Gastrocnemius medialis (tissue), 4 donors: Measurements from ENCODE around the gene DIPK1C. TPM values are rescaled to one million over a fixed set of nuclear protein-coding genes. Genes with fewer than 3 reads are reported as not detected.

ENCODE experiments used
- ATAC-seq, 2 donors: fragments of 150-250 bp; one replicate each; pipeline ENCODE4 v1.9.1; 2016
- DNase-seq, 2 donors: peaks; one replicate each; pipeline ENCODE4 v3.0.0-alpha.2; 2019
- H3K27ac ChIP-seq, 4 donors: fragments of 200-600 bp; sonication (generic); 1 replicate in 1 of 4; 2 replicates in 3 of 4; pipeline ENCODE4 v1.5.1; 2016 to 2018; ENCODE audit warnings: mild to moderate bottlenecking in 2 of 4, moderate library complexity in 1 of 4
- H3K27me3 ChIP-seq, 3 donors: fragments of 200-600 bp; sonication (generic) in 2 of 3; 1 replicate in 1 of 3; 2 replicates in 2 of 3; pipeline versions ENCODE4 v1.5.1 to v1.6.0; 2016 to 2019; ENCODE audit warnings: mild to moderate bottlenecking in 1 of 3, moderate library complexity in 1 of 3
- H3K36me3 ChIP-seq, 2 donors: fragments of 200-600 bp; sonication (generic) in 1 of 2; one replicate each; pipeline ENCODE4 v1.5.1; 2017 to 2018
- H3K4me1 ChIP-seq, 2 donors: fragments of 200-600 bp; sonication (generic) in 1 of 2; one replicate each; pipeline ENCODE4 v1.5.1; 2016 to 2017; ENCODE audit warnings: mild to moderate bottlenecking in 2 of 2
- H3K4me3 ChIP-seq, 4 donors: fragments of 200-600 bp; sonication (generic) in 3 of 4; 1 replicate in 1 of 4; 2 replicates in 3 of 4; pipeline ENCODE4 v1.5.1; 2016 to 2019; ENCODE audit warnings: mild to moderate bottlenecking in 2 of 4
- H3K9me3 ChIP-seq, 3 donors: fragments of 200-600 bp; sonication (generic) in 2 of 3; 1 replicate in 1 of 3; 2 replicates in 2 of 3; pipeline ENCODE4 v1.5.1; 2016 to 2019
- CTCF ChIP-seq, 5 experiments: fragments of 450-650 bp in 3 of 5; fragments of 200-600 bp in 2 of 5; sonication (generic) in 2 of 5; IDR thresholded peaks in 4 of 5; conservative IDR thresholded peaks in 1 of 5; 1 replicate in 4 of 5; 2 replicates in 1 of 5; pipeline ENCODE4 v1.5.1; 2016 to 2019; ENCODE audit warnings: antibody characterized with exemption in 5 of 5, mild to moderate bottlenecking in 3 of 5, moderate library complexity in 3 of 5
- POLR2A ChIP-seq, 2 donors: fragments of 450-650 bp; IDR thresholded peaks; one replicate each; pipeline ENCODE4 v1.6.1; 2017; ENCODE audit warnings: antibody characterized with exemption in 2 of 2, mild to moderate bottlenecking in 2 of 2, moderate library complexity in 2 of 2
- in situ Hi-C, 4 donors: fragments of 200-750 bp; cut with MboI; loops; one replicate each; pipeline versions ENCODE4 v1.15.0 to v1.8.0; 2017; ENCODE audit warnings: low sequenced_read_pairs in 4 of 4
- intact Hi-C: fragments of 100-400 bp; cut with DNase I; formaldehyde crosslinking; loops from one replicate; pipeline ENCODE4 v1.15.1; 2023; ENCODE audit warnings: low total_unique reads
- total RNA-seq, 4 donors: library from RNA; depleted of rRNA; stranded (reverse); fragments of >200 nt; gene quantifications; one replicate each; pipeline versions ENCODE4 v1.1.0 to v1.2.3, GENCODE V29; 2016

Gene DIPK1C
- total RNA-seq, 4 donors from 2014 or later: 0.07 to 2.0 TPM; not detected in 2

GRCh38 chr18:74457725-74458421 lies 765 bp upstream of the DIPK1C start:
- TF ChIP-seq POLR2A (IDR thresholded peaks at IDR 0.05): no peak
- TF ChIP-seq CTCF (IDR thresholded peaks at IDR 0.05 in 4 of 5, conservative IDR thresholded peaks at IDR 0.05 in 1 of 5): no peak
- Histone ChIP-seq H3K4me3 (peak overlapping the region in 1 of 4 donors; percentile 52), H3K9me3 (no peaks in the 10 kb centered on the region), H3K27me3 (peaks cover 12 to 46% (median 26%) of the 10 kb centered on the region in 3 donors), H3K27ac (no peak overlapping the region), H3K36me3 (no peaks in the 10 kb centered on the region), H3K4me1 (peaks cover 0 to 8% of the 10 kb centered on the region in 2 donors)
- intact Hi-C loops: no loop called here
- ATAC-seq (no peak), DNase-seq (no peak)
- in situ Hi-C loops: no loop called here

- TF ChIP-seq CTCF (IDR thresholded peaks at IDR 0.05 in 4 of 5, conservative IDR thresholded peaks at IDR 0.05 in 1 of 5) (no peak), POLR2A (IDR thresholded peaks at IDR 0.05) (no peak)
- in situ Hi-C loops: no loop called here
- no peak for DNase-seq
- H3K4me1 ChIP-seq: peaks cover 0 to 8% of the 10 kb centered on the region in 2 donors
- H3K27me3 ChIP-seq: peaks cover 12 to 46% (median 26%) of the 10 kb centered on the region in 3 donors
- H3K27ac ChIP-seq: no peak overlapping the region
- no peaks in the 10 kb centered on the region for H3K36me3 ChIP-seq
- ATAC-seq: no peak
- H3K4me3 ChIP-seq: peak overlapping the region; percentile 42 to 52 (median 44)
- intact Hi-C loops: no loop called here
- no peaks in the 10 kb centered on the region for H3K9me3 ChIP-seq
Measured at GRCh38 chr18:74456349-74457042, 612 bp downstream of the DIPK1C start.

- intact Hi-C loops: no loop called here
- DNase-seq (no peak), ATAC-seq (no peak)
- Histone ChIP-seq H3K4me3 (peak overlapping the region; percentile 42 to 52 (median 44)), H3K27ac (no peak overlapping the region), H3K27me3 (peaks cover 12 to 46% (median 26%) of the 10 kb centered on the region in 3 donors), H3K4me1 (peaks cover 0 to 8% of the 10 kb centered on the region in 2 donors), H3K36me3 (no peaks in the 10 kb centered on the region), H3K9me3 (no peaks in the 10 kb centered on the region)
- TF ChIP-seq CTCF (IDR thresholded peaks at IDR 0.05 in 4 of 5, conservative IDR thresholded peaks at IDR 0.05 in 1 of 5) (no peak), POLR2A (IDR thresholded peaks at IDR 0.05) (no peak)
- in situ Hi-C loops: no loop called here
Measured at GRCh38 chr18:74456017-74456348, 1.1 kb downstream of the DIPK1C start.

- ATAC-seq: no peak
- H3K27ac ChIP-seq: no peak overlapping the region
- peaks cover 12 to 46% (median 26%) of the 10 kb centered on the region in 3 donors for H3K27me3 ChIP-seq
- intact Hi-C loops: no loop called here
- no peaks in the 10 kb centered on the region for H3K9me3 ChIP-seq
- H3K36me3 ChIP-seq: no peaks in the 10 kb centered on the region
- DNase-seq: no peak
- no peak for TF ChIP-seq POLR2A (IDR thresholded peaks at IDR 0.05)
- TF ChIP-seq CTCF (IDR thresholded peaks at IDR 0.05 in 4 of 5, conservative IDR thresholded peaks at IDR 0.05 in 1 of 5): no peak
- H3K4me1 ChIP-seq: peaks cover 0 to 8% of the 10 kb centered on the region in 2 donors
- H3K4me3 ChIP-seq: no peak overlapping the region
- in situ Hi-C loops: no loop called here
Measured at GRCh38 chr18:74455386-74455785, 1.7 kb downstream of the DIPK1C start.
